AG08395 (cell line): ENCODE results near the gene SPP1.
"Not testable (repeated sequence)": the region's sequence is repeated elsewhere in the genome, so short reads cannot be mapped to it uniquely, and the experiment has no call there.

Experiments
- DNase-seq: peaks from one replicate; pipeline ENCODE4 v3.0.0; 2012; ENCODE audit warnings: mixed read lengths, low spot score

Gene SPP1

GRCh38 chr4:87975466-87975865 is at the start of gene SPP1:
Gene SPP1 (plus strand): TSS chr4:87975714. CDS start chr4:87976896, 1,182 bp downstream.
- DNase-seq = peak; percentile 5

- DNase-seq = no peak
Measured at GRCh38 chr4:87926554-87927098, 48.9 kb upstream of the SPP1 start.

- DNase-seq = no peak
Measured at GRCh38 chr4:87930629-87931028, 44.9 kb upstream of the SPP1 start.

- DNase-seq = no peak
Measured at GRCh38 chr4:87931932-87932331, 43.6 kb upstream of the SPP1 start.

- DNase-seq = no peak
Measured at GRCh38 chr4:87932718-87933141, 42.8 kb upstream of the SPP1 start.

GRCh38 chr4:87933337-87933736 is 42.2 kb upstream of the SPP1 start:
- DNase-seq = no peak

- no peak for DNase-seq
Measured at GRCh38 chr4:87934157-87934704, 41.3 kb upstream of the SPP1 start.

- DNase-seq = no peak
Measured at GRCh38 chr4:87934973-87935372, 40.5 kb upstream of the SPP1 start.

- not testable (repeated sequence) for DNase-seq
Measured at GRCh38 chr4:87935954-87936353, 39.6 kb upstream of the SPP1 start.

GRCh38 chr4:87937523-87937922 is 38.0 kb upstream of the SPP1 start:
- DNase-seq = no peak

- DNase-seq = no peak
Measured at GRCh38 chr4:87938746-87939145, 36.8 kb upstream of the SPP1 start.

- no peak for DNase-seq
Measured at GRCh38 chr4:87939978-87940690, 35.4 kb upstream of the SPP1 start.

GRCh38 chr4:87940809-87941208 is 34.7 kb upstream of the SPP1 start:
- DNase-seq = not testable (repeated sequence)

- no peak for DNase-seq
Measured at GRCh38 chr4:87941537-87942392, 33.7 kb upstream of the SPP1 start.

GRCh38 chr4:87943660-87944149 is 31.8 kb upstream of the SPP1 start:
- DNase-seq = no peak

- DNase-seq = no peak
Measured at GRCh38 chr4:87944967-87945366, 30.5 kb upstream of the SPP1 start.

- DNase-seq = no peak
Measured at GRCh38 chr4:87946766-87947165, 28.7 kb upstream of the SPP1 start.

- no peak for DNase-seq
Measured at GRCh38 chr4:87947381-87948160, 27.9 kb upstream of the SPP1 start.

- no peak for DNase-seq
Measured at GRCh38 chr4:87949961-87950360, 25.6 kb upstream of the SPP1 start.

- no peak for DNase-seq
Measured at GRCh38 chr4:87950493-87950892, 25.0 kb upstream of the SPP1 start.

GRCh38 chr4:87950936-87951511 is 24.5 kb upstream of the SPP1 start:
- no peak for DNase-seq
